DMS79 (cell line): ENCODE data around the gene CMTM3.
"Not testable (repeated sequence)": the region's sequence is repeated elsewhere in the genome, so short reads cannot be mapped to it uniquely, and the experiment has no call there.

ENCODE experiments used
- DNase-seq: peaks from one replicate; lab custom pipeline; 2025; lab: John Stamatoyannopoulos, UW

The CMTM3 gene

DNA sequence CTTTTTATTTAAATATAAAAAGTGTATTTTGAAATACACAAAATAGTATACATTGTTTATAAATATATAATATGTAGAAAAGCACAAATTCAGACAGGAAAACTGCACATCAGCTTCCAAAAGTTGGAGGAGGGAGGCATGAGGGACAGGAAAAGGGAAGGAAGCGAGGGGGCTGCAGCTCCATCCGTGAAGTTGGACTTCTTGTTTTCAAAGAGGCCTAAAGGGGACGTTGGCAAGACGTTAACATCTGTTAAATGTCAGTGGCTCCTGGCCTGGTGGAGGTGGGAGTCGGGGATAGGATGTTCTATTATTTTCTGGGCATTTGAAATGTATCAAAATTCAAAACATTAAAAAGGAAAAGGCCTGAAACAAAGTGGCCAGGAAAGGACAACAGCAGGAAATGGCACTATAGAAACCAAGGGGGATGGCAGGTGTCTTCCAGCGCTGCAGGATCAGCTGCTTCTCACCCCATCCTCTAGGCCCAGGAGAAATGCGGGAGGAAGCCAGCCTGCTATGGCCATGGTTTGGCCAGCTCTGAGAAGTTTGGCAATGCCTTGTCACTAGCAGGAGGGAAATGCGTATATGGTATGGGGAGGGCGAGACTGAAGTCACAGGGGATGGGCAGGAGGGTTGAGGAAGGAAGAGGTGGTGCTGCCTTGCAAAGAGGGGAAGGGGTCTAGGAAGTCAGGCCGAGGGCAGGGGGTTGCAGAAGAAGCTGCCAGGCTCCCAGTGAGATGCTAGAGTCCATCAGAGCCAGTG is 18.8 kb upstream of the CMTM3 start:
- no peak for DNase-seq

DNA sequence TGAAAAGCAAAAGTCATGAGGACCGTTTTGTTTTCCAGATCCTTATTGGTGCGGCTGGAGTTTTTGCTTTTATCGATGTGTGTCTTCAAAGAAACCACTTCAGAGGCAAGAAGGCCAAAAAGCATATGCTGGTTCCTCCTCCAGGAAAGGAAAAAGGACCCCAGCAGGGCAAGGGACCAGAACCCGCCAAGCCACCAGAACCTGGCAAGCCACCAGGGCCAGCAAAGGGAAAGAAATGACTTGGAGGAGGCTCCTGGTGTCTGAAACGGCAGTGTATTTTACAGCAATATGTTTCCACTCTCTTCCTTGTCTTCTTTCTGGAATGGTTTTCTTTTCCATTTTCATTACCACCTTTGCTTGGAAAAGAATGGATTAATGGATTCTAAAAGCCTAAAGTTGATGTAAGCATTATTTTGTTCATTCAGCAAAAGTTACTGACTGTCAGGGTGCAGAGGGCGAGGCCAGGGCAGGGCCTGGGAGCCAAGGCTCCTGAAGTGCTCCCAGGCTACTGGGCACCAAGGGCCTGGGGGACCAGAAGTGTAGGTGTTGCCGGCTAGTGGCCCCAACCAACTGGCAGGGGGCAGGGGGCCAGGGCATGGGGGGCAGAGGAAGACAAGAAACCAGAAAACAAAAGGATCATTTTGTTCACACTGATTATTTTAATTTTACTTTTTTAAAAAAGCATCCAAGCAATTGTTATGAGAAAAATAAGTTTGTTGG is 16.5 kb upstream of the CMTM3 start:
- no peak for DNase-seq

DNA sequence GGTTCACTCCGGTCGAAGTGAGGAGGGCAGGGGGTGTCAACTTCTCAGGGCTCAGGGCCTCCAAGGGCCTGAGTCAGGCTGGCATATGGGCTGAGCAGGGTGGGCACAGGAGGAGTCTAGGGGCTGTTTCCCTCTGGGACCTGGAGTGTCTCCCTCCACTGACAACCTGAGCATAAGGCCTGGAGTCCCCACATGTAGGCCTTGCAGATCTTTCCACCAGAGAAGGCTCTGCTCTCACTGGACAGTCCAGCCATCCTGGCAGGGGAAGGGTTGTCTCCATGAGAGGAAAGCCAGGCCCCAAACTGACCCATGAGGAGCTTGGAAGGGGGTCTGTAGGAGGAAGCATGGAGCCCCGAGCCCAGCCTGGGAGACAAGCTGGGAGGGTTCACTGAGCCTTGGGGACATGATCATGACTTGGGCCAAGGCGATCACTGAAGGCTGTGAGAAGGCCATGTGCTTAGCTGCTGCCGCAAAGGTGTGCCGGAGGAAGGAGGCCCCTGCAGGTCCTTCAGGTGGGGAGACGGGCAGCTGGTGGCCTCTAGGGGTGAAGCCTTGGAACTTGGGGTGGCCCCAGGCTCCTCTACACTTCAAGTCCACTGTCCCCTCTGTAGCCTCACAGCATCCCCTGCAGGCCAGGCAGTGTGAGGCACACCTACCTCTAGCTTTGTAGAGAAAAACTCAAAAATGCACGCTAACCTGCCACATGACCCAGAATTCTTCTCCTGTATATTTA is 15.4 kb upstream of the CMTM3 start:
- no peak for DNase-seq

DNA sequence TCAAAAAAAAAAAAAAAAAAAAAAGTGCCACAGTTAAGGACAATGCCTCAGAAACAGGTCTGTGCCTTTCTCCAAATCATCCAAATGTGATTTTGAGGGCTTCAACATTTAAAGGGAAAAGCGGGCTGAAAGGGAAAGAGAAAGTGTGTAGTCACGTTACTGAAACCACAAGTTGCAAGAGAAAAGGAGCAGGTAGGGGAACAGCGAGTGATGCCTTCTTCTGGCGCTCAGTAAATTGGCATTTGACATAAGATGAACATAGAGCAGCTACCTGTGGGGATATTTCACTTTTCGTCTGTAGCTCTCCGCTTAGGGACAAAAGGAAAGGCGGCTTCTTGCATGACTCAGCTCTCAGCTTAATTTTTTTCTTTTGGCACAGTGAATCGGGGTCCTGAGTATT is 14.2 kb upstream of the CMTM3 start:
- DNase-seq = no peak

DNA sequence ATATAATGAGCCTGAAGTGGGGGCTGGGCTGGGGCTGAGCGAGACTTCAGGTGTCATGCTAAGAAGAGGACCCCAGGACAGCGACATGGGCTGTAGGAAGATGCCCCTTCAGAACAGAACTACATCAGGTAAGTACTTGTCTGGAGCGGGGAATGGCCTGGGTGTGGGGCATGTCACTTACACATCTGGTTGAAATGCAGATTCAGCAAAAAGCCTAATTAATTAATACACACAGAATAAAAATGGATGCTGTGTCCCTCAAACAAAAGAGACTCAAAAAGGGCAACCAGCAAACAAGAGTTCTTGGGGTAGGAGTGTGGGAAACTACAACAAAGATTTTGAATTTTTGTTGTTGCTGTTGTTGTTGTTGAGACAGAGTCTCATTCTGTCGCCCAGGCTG is 13.5 kb upstream of the CMTM3 start:
- no peak for DNase-seq

DNA sequence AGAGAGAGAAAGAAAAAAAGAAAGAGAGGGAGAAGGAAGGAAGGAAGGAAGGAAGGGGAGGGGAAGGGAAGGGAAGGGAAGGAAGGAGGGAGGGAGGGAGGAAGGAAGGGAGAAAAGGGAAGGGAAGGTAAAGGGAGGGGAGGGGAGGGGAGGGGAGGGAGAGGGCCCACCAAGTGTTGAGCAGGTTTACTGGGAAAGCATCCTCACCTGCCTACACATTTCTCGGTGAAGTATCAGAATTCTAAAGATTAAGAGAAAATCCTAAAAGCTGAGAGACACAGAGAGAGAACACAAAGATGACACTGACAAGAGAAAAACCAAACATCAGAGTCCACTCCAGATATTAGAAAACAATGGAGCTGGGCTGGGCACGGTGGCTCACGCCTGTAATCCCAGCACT is 12.3 kb upstream of the CMTM3 start:
- DNase-seq = no peak

DNA sequence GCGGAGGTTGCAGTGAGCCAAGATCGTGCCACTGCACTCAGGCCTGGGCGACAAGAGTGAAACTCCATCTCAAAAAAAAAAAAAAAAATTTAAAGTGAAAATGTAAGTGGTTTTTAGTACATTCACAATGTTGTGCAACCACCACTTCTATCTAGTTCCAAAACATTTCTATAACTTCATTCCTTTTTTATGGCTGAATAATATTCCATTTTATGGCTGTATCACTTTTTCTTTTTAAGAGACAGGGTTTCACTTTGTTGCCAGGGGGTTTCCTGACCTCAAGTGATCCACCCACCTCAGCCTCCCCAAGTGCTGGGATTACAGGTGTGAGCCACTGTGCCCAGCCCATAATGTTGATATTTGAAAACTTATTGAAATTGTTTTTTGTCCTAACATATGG is 11.7 kb upstream of the CMTM3 start:
- no peak for DNase-seq

DNA sequence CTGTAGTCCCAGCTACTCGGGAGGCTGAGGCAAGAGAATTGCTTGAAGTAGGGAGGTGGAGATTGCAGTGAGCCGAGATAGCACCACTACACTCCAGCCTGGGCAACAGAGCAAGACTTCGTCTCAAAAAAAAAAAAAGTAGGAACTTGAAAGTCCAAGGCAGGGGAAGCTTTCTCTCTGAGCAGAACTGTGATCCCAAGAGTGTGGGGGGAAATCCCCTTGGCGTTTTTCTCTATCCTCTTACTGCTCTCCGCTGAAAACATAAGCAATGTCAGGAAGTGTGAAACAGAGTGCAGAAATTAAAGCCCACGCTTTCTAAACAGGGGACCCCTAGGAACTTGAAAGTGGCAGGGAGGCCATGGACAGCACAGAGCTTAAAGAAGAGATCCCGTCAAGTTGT is 9.8 kb upstream of the CMTM3 start:
- DNase-seq = no peak

DNA sequence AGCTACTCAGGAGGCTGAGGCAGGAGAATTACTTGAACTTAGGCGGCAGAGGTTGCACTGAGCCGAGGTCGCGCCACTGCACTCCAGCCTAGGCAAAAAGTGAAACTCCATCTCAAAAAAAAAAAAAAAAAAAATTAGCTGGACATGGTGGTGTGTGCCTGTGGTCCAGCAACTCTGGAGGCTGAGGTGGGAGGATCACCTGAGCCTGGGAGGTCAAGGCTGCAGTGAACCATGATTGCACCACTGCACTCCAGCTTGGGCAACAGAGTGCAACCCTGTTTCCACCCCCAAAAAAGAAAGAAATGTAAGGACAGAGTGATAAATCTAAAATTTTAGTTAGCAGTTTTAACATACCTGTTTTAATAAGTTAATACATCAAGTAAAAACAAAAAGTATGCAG is 7.9 kb upstream of the CMTM3 start:
- not testable (repeated sequence) for DNase-seq

DNA sequence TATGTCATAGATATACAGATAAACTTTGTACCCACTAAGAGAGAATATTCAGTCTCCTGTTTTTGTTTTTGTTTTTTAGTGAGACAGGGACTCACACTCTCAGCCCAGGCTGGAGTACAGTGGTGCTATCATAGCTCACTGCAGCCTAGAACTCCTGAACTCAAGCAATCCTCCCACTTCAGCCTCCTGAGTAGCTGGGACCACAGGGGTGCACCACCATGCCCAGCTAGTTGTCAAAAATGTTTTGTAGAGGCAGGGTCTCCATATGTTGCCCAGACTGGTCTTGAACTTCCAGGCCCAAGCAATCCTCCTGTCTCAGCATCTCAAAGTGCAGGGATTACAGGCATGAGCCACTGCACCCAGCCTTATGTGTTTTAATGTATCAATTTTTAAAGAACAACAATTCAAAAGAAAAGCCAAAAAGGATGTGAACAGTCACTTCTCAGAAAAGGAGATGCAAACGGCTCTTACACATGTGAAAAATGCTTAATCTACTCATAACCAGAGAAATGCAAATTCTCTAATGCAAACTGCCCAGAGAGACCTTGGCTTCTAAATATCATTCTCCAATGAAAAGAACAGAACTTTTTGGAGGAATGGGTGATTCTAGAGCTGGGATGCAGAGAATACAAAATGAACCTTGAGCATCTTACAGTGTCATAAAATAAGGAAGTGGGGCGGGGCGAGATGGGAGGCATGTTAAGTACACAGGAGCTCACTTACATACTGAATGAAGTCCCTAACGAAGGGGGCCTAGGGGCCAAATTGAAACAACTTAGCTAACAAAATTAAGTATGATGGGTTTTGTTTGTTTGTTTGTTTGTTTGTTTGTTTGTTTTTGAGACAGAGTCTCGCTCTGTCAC is 7.3 kb upstream of the CMTM3 start:
- DNase-seq = no peak

DNA sequence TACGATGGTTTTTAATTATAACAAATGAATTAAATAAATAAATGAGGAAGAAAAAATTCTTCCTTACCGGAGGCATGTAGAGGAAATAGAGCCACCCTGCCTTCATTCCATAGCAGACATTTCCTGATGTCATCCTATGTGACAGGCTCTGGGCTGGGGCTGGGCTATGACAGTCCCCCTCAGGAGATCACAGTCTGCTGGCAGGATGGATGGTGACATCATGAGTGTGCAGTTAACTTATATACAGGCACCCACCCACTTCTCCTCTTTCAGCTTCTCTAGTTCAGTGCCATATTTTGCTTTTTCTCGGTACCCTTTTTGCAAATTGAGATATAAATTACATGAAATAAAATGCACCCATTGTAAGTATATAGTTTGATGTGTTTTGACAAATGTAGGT is 6.4 kb upstream of the CMTM3 start:
- no peak for DNase-seq

DNA sequence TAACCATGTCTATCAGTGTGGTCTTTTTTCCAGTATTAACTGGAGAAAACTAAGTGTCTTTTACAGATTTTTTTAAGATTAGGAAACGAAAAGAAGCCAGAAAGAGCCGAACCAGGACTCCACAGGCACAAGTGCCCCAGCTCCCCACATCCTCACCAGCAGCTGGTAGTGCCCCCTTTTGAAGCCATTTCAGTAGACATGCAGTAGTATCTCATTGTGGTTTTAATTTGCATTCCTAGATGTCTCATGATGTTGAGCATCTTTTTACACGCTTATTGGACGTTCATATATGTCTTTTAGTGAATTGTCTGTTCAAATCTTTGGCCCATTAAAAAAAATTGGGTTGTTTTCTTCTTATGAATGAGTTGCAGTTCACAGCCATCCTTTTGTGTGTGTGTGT is 4.8 kb upstream of the CMTM3 start:
- DNase-seq = no peak

DNA sequence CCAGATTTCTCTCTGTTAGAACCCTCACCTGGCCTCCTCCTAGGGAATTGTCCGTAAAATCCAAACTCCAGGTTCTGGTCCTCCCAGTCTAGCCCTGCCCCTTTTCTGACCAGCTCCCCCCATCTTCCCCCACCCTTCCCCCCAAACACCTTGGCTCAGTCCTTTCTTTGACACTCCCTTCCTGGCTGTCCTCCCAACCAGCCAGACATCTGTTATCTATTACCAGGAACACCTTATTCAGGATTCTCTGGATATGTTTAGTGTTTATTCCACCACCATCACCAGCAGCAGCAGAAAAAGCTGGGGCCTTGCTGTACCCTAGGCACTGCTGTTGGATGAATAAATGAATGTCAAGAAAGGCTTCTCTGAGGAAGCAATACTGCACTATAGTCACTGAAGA is 4.0 kb upstream of the CMTM3 start:
- DNase-seq = no peak

DNA sequence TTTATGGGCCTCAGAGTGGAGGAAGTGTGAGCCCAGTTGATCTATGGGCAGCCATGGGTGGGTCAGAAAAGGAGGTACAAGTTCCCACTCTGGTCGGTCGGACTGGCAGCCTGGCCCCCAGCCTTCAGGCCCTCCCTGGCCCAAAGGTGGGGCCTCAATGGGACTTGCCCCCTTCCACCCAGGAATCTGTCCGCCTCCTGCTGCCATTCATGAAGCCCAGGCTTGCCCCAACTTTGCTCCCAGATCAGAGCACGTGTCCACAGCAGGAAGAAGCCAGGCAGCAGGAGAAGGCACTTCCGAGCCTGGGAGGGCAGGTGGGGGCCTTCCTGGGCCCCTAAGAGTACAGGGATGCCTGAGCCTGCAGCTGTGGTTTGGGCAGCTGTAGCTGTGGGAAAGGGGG is 3.0 kb upstream of the CMTM3 start:
- DNase-seq = no peak

DNA sequence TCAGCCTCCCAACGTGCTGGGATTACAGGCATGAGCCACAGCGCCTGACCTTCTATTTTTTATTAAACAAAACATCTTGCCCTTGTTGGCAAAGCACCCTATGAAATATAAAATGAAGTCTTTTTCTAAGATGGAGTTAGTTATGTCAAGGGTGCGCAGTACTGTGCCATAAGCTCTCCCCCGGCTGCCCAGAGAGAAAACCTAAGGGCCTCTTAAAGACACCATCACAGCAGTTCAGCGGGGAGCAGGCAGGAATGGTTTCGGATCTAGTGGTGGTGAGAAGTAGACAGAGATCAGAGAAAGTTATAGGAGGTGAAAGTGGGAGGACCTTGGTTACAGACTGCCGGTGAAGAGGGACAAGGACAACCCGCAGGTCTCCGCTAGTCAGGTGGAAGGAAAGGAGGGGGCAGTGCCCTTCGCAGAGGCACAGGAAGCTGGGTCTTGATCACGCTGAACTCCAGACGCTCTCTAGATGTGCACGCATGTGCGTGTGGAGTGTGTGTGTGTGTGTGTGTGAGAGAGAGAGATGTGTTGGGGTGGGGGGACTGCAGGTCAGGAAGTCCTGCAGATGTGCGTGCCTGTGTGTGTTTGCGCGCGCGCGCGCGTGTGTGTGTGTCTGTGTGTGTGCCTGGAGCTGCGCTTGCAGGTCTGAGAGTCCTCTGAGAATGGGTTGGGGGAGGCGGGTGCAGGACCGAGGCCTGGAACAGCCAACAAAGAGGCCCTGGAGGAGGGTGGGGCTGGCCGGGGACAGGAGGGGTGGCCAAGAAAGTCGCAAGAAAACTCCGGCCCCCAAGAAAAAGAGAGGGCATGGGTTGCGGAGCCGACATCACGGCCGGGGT is 748 bp upstream of the CMTM3 start:
- DNase-seq = peak; percentile 21

DNA sequence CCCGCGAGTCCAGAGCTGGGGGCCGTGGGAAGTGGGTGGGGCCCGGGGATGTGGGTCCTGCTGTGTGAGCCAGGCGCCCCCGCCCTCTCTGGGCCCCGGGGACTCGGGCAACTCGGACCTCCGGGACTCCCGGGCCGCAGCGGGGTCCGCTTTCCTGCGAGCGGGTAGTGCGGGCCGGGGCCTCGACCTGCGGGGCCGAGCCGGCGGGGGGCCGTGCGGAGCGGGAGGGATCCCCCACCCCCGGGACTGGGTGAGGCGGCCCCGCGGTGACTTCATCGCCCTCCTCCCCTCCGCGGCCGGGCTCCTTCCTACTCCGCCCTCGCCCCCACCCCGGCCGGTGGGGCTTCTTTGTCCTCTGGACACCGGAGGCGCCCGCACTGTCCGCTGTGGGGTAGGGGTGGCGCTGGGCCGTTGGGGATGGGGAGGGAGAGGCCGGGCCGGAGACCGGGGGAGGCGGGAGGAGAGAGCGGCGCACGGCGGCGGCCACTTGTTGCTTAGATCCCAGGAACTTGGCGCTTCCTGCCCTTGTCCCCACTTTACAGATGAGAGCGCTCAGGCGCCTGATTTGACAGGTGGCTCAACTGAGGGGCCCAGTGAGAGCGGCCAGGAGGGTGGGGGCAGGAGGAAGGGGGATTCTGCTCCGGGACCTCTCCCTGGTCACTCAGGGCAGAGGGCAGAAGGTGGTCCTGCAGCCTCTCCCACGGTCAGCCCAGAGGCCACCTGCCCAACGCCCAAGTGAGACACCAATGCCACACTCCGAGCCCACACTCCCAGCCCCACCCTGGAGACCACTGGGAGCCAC is 874 bp downstream of the CMTM3 start:
- DNase-seq = no peak

DNA sequence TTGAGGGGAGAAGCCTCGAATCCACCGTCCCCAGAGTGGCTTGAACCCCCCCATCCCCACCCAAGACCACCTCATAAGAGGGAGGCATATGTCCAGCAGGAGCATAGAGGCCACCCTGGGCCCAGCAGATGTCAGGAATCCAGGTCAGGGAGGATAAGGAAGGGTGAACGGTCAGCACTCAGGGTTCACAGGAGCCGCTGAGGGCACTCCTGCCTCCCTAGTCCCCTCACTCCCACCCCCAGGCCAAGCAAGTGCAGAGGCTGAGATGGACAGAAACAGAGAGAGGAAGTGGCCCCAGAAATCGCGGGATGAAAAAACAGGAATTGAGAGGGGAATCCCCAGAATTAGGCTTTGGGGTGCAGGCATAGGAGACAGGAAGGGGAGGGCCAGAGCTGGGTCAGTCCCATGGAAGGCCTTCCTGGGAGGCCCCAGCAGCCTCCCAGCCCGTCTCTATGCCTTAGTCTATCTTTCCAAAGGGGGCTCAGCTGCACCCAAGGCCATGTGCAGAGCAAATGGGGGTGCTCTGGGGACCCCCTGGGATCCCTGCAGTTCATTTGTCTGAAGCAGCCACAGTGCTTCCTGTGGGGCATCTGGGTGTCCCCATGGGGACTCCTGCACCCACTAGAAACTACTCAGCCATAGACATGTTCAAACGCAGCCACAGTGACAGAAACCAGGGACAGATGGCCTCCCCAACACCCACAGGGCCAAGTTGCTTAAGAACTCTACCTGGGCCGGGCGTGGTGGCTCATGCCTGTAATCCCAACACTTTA is 1.7 kb downstream of the CMTM3 start:
- DNase-seq = no peak

DNA sequence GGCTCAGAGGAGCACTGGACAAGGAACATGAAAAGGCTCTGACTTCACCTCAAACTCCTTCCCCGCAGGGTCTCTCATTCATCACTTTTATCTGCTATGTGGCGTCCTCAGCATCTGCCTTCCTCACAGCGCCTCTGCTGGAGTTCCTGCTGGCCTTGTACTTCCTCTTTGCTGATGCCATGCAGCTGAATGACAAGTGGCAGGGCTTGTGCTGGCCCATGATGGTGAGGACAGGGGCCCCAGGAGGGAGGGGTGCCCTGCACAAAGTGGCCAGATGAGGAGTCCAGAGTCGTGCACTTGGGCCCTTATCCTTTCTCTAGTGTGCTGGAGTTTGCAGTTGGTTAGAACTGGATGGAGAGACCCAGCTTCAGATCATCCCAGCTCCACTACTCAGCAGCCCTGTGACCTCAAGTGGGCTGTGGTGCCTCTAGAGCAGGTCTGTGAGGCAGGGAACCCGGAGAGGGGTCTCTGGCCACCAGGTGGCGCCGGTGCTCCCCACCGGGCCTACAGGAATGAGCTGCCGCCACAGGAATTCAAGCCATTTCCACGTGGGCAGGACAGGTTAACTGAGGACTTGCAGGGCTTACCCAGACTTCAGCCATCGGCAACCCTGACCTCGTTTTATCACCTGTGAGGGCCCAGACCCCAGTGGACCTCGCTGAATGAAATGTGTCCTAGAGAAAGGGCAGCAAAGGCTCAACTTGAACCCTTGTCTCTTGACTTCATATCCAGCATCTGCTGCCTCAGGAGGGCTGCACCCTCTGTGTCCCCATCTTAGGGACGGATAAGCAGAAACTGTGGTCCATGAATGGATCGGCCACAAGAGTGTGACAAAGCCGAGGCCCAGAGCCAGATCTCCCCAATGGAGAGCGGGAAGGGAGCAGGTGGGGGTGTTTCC is 4.0 kb downstream of the CMTM3 start:
- DNase-seq = peak; percentile 25

DNA sequence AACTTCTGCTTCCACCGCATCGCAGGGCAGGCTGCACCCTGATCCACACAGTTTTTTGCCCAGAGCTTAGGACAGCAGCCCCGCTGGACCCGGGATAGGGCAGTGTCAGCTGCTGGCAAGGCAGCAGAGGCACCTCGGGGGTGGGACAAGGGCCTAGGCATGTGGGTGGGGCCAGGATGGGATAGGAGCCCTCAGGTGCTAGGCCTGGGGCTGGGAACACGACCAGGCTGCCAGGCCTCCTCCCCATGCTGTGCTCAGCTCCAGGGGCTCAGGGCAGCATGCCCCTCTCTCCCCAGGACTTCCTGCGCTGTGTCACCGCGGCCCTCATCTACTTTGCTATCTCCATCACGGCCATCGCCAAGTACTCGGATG is 4.6 kb downstream of the CMTM3 start:
- no peak for DNase-seq
